ENCODE measurements around the gene GSTM3.

GRCh38 chr1:109788695-109789521 lies 48.1 kb upstream of the GSTM3 start:
- no peak for TF ChIP-seq POLR2A (IDR thresholded peaks at IDR 0.05)
- no peak for TF ChIP-seq POLR2AphosphoS5 (IDR thresholded peaks at IDR 0.05)
- TF ChIP-seq CTCF (IDR thresholded peaks at IDR 0.05), result no peak

All from stomach (tissue), 4 donors.